K562 (cell line): ENCODE measurements around the gene RCC1. TPM values are rescaled to one million over a fixed set of nuclear protein-coding genes. Genes with fewer than 3 reads are reported as not detected.

Experiments used
- BDP1 ChIP-seq: IDR thresholded peaks from 3 replicates; pipeline ENCODE4 v1.6.1; 2011; ENCODE audit not compliant: insufficient read length, insufficient read depth
- FOXA1 ChIP-seq: fragments of 450-650 bp; IDR thresholded peaks from 2 replicates; pipeline ENCODE4 v1.6.1; 2016; ENCODE audit warnings: mild to moderate bottlenecking, borderline replicate concordance
- HNRNPH1 ChIP-seq: fragments of 200-400 bp; formaldehyde crosslinking; optimal IDR thresholded peaks from 2 replicates; pipeline ENCODE3; 2017; ENCODE audit warnings: low read depth, mild to moderate bottlenecking, low read length, moderate library complexity
- NR2F6 ChIP-seq: fragments of 450-650 bp; formaldehyde crosslinking; IDR thresholded peaks from 2 replicates; pipeline ENCODE4 v1.4.0; 2020; ENCODE audit warnings: mild to moderate bottlenecking
- NRF1 ChIP-seq, 2 experiments: fragments of 450-650 bp; IDR thresholded peaks in 1 of 2; conservative IDR thresholded peaks in 1 of 2; 2 replicates each; pipeline ENCODE4 v1.6.1; 2014; ENCODE audit warnings: mild to moderate bottlenecking in 2 of 2
- POLR2AphosphoS2 ChIP-seq: IDR thresholded peaks from 2 replicates; pipeline ENCODE4 v1.6.1; 2012; ENCODE audit warnings: low read length, improper control_type of control experiment
- POLR2AphosphoS5 ChIP-seq: IDR thresholded peaks from 2 replicates; pipeline ENCODE4 v1.6.1; 2011; ENCODE audit warnings: mild to moderate bottlenecking, low read depth, low read length, moderate library complexity; ENCODE audit not compliant: control insufficient read depth, insufficient read depth
- SRF ChIP-seq, 2 experiments: fragments of 250-450, 450-650 bp in 1 of 2; sonication (Bioruptor Pico) in 1 of 2; sonication (generic) in 1 of 2; formaldehyde crosslinking; IDR thresholded peaks; 2 replicates each; pipeline versions ENCODE4 v1.5.0 to v1.5.1; 2020 to 2022; ENCODE audit warnings: mild to moderate bottlenecking in 1 of 2, missing genetic modification reagents in 1 of 2
- SRSF7 ChIP-seq: fragments of 200-400 bp; formaldehyde crosslinking; optimal IDR thresholded peaks from 2 replicates; pipeline ENCODE3; 2017; ENCODE audit warnings: mild to moderate bottlenecking, low read depth, low read length
- ZNF395 ChIP-seq: fragments of 200-800 bp; sonication (Bioruptor generic); IDR thresholded peaks from 2 replicates; pipeline ENCODE4 v1.6.1; 2017; ENCODE audit warnings: missing genetic modification characterization, missing compliant biosample characterization
- ZNF75A ChIP-seq: fragments of 450-650 bp; formaldehyde crosslinking; IDR thresholded peaks from 2 replicates; pipeline ENCODE4 v1.4.0; 2020; ENCODE audit warnings: mild to moderate bottlenecking
- polyA plus RNA-seq, 8 experiments: library from polyadenylated mRNA; depleted of rRNA in 4 of 8; stranded (reverse) in 5 of 8; unstranded in 3 of 8; fragments of >200 nt; fragmentation: Nextera tagmentation in 2 of 8; fragmentation: Illumina TruSeq in 1 of 8; extraction: Ambion mirVana in 2 of 8; extraction: Trizol in 1 of 8; gene quantifications; 2 replicates each; pipeline versions ENCODE4 v1.2.1 to v1.2.3, GENCODE V29; 2011 to 2014; ENCODE audit warnings: inconsistent platforms in 1 of 8, missing spikeins in 1 of 8
- total RNA-seq, 7 experiments: library from RNA; depleted of rRNA in 6 of 7; stranded (reverse); fragments of >200 nt in 6 of 7; fragmentation: Illumina TruSeq in 2 of 7; extraction: Trizol in 2 of 7; gene quantifications; 2 replicates each; pipeline versions ENCODE4 v1.2.1 to v1.2.3, GENCODE V29; 2011 to 2021; ENCODE audit warnings: low replicate concordance in 1 of 7
- TF ChIP-seq, protein P1 (sequence below): fragments of 250-450 bp; sonication (Bioruptor Pico); IDR thresholded peaks from 2 replicates; pipeline ENCODE4 v1.4.0; 2020
- TF ChIP-seq, protein P2 (sequence below): sonication (generic); formaldehyde crosslinking; IDR thresholded peaks from 2 replicates; pipeline ENCODE4 v1.8.0; 2023; ENCODE audit warnings: missing genetic modification reagents, mild to moderate bottlenecking, borderline replicate concordance
- TF ChIP-seq, protein P3 (sequence below): sonication (generic); formaldehyde crosslinking; IDR thresholded peaks from 2 replicates; pipeline ENCODE4 v1.5.0; 2020; ENCODE audit warnings: missing genetic modification reagents

Gene RCC1
- total and polyA plus RNA-seq, 9 of the 15 experiments (the other 6 are each of a cell fraction or from before 2014, with no cell fraction given), result 16.4 to 202 (median 107) TPM

DNA sequence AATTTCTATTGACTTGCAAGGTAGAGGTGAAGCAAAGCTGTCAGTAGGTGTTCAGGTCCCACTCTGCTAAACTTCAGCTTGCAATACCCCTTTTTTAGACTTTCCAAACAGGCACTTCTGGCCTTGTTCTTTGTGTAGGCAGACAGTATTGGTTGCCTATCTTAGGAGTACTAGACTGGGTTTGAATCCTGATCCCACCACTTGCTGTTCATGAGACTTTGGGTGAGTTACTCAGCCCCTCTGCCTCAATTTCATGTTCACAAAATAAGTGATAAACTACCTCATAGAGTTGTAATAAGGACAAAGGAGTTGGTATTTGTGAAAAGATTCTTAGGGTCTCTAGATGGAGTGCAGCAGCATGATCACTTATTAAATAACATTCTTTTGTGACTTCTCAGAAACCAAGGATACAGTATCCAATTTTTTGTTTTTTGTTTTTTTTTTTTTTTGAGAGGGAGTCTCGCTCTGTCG lies 5.2 kb downstream of the RCC1 start (continued):
- TF ChIP-seq, protein P1, sequence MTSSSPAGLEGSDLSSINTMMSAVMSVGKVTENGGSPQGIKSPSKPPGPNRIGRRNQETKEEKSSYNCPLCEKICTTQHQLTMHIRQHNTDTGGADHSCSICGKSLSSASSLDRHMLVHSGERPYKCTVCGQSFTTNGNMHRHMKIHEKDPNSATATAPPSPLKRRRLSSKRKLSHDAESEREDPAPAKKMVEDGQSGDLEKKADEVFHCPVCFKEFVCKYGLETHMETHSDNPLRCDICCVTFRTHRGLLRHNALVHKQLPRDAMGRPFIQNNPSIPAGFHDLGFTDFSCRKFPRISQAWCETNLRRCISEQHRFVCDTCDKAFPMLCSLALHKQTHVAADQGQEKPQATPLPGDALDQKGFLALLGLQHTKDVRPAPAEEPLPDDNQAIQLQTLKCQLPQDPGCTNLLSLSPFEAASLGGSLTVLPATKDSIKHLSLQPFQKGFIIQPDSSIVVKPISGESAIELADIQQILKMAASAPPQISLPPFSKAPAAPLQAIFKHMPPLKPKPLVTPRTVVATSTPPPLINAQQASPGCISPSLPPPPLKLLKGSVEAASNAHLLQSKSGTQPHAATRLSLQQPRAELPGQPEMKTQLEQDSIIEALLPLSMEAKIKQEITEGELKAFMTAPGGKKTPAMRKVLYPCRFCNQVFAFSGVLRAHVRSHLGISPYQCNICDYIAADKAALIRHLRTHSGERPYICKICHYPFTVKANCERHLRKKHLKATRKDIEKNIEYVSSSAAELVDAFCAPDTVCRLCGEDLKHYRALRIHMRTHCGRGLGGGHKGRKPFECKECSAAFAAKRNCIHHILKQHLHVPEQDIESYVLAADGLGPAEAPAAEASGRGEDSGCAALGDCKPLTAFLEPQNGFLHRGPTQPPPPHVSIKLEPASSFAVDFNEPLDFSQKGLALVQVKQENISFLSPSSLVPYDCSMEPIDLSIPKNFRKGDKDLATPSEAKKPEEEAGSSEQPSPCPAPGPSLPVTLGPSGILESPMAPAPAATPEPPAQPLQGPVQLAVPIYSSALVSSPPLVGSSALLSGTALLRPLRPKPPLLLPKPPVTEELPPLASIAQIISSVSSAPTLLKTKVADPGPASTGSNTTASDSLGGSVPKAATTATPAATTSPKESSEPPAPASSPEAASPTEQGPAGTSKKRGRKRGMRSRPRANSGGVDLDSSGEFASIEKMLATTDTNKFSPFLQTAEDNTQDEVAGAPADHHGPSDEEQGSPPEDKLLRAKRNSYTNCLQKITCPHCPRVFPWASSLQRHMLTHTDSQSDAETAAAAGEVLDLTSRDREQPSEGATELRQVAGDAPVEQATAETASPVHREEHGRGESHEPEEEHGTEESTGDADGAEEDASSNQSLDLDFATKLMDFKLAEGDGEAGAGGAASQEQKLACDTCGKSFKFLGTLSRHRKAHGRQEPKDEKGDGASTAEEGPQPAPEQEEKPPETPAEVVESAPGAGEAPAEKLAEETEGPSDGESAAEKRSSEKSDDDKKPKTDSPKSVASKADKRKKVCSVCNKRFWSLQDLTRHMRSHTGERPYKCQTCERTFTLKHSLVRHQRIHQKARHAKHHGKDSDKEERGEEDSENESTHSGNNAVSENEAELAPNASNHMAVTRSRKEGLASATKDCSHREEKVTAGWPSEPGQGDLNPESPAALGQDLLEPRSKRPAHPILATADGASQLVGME (CRISPR knock-in tag), result no peak
- TF ChIP-seq POLR2AphosphoS5, result peak; percentile 63
- TF ChIP-seq ZNF395 (CRISPR knock-in tag), result 0 out of 2 replicates have a peak, but pooled peaks have one; percentile 57
- TF ChIP-seq SRF (CRISPR knock-in tag; IDR thresholded peaks at IDR 0.05), result peak in 1 of 2 experiments; percentile 51; a peak in 1 of 4 replicates
- TF ChIP-seq ZNF75A, result no peak
- TF ChIP-seq NR2F6 (CRISPR knock-in tag), result no peak
- no peak for TF ChIP-seq NRF1 (conservative IDR thresholded peaks at IDR 0.05 in 1 of 2, IDR thresholded peaks at IDR 0.05 in 1 of 2)
- TF ChIP-seq SRSF7, result no peak
- peak; percentile 40 for TF ChIP-seq POLR2AphosphoS2
- TF ChIP-seq FOXA1, result no peak
- TF ChIP-seq, protein P2, sequence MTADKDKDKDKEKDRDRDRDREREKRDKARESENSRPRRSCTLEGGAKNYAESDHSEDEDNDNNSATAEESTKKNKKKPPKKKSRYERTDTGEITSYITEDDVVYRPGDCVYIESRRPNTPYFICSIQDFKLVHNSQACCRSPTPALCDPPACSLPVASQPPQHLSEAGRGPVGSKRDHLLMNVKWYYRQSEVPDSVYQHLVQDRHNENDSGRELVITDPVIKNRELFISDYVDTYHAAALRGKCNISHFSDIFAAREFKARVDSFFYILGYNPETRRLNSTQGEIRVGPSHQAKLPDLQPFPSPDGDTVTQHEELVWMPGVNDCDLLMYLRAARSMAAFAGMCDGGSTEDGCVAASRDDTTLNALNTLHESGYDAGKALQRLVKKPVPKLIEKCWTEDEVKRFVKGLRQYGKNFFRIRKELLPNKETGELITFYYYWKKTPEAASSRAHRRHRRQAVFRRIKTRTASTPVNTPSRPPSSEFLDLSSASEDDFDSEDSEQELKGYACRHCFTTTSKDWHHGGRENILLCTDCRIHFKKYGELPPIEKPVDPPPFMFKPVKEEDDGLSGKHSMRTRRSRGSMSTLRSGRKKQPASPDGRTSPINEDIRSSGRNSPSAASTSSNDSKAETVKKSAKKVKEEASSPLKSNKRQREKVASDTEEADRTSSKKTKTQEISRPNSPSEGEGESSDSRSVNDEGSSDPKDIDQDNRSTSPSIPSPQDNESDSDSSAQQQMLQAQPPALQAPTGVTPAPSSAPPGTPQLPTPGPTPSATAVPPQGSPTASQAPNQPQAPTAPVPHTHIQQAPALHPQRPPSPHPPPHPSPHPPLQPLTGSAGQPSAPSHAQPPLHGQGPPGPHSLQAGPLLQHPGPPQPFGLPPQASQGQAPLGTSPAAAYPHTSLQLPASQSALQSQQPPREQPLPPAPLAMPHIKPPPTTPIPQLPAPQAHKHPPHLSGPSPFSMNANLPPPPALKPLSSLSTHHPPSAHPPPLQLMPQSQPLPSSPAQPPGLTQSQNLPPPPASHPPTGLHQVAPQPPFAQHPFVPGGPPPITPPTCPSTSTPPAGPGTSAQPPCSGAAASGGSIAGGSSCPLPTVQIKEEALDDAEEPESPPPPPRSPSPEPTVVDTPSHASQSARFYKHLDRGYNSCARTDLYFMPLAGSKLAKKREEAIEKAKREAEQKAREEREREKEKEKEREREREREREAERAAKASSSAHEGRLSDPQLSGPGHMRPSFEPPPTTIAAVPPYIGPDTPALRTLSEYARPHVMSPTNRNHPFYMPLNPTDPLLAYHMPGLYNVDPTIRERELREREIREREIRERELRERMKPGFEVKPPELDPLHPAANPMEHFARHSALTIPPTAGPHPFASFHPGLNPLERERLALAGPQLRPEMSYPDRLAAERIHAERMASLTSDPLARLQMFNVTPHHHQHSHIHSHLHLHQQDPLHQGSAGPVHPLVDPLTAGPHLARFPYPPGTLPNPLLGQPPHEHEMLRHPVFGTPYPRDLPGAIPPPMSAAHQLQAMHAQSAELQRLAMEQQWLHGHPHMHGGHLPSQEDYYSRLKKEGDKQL (CRISPR knock-in tag), result no peak
- no peak for TF ChIP-seq BDP1
- TF ChIP-seq HNRNPH1, result peak; percentile 24
- TF ChIP-seq, protein P3, sequence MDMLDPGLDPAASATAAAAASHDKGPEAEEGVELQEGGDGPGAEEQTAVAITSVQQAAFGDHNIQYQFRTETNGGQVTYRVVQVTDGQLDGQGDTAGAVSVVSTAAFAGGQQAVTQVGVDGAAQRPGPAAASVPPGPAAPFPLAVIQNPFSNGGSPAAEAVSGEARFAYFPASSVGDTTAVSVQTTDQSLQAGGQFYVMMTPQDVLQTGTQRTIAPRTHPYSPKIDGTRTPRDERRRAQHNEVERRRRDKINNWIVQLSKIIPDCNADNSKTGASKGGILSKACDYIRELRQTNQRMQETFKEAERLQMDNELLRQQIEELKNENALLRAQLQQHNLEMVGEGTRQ (CRISPR knock-in tag), result no peak
